Measurements from ENCODE around the gene B3GNT5.

GRCh38 chr3:183287301-183287971 is 34.4 kb downstream of the B3GNT5 start:
- TF ChIP-seq CTCF (IDR thresholded peaks at IDR 0.05) (no peak), POLR2A (IDR thresholded peaks at IDR 0.05) (no peak)

Data from uterus (tissue), 2 donors.